Measurements from ENCODE around the gene RTRAF.
A peak's percentile ranks its signal among the peaks of the same experiment; 100 is the strongest.

The RTRAF gene

DNA sequence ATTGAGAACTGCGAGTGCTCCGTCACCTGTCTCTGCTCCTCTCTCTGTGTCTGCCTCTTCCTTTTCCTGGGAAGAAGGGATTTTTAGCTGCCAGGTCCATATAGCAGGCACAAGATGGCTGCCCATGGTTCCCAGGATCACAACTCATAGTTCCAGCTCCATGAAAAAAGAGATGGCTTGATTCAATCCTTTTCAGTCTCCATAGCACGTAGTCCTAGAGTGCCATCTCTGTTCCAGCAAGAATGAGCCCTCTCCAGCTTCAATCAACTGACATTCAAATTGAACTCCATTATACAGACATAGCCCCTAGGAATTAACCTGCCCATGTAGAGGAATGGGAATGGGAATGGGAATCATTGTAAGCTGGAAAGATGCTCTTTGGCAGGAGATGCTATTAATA, 34.7 kb upstream of the RTRAF start:
- TF ChIP-seq, protein P1, sequence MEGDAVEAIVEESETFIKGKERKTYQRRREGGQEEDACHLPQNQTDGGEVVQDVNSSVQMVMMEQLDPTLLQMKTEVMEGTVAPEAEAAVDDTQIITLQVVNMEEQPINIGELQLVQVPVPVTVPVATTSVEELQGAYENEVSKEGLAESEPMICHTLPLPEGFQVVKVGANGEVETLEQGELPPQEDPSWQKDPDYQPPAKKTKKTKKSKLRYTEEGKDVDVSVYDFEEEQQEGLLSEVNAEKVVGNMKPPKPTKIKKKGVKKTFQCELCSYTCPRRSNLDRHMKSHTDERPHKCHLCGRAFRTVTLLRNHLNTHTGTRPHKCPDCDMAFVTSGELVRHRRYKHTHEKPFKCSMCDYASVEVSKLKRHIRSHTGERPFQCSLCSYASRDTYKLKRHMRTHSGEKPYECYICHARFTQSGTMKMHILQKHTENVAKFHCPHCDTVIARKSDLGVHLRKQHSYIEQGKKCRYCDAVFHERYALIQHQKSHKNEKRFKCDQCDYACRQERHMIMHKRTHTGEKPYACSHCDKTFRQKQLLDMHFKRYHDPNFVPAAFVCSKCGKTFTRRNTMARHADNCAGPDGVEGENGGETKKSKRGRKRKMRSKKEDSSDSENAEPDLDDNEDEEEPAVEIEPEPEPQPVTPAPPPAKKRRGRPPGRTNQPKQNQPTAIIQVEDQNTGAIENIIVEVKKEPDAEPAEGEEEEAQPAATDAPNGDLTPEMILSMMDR (IDR thresholded peaks at IDR 0.05; ENCODE audit: low read depth, low read length, missing control alignments) = peak; percentile 23
- DNase-seq (ENCODE audit: low read depth) = no peak
- H3K4me3 ChIP-seq (ENCODE audit: low read depth, low read length) = no peak overlapping the region

DNA sequence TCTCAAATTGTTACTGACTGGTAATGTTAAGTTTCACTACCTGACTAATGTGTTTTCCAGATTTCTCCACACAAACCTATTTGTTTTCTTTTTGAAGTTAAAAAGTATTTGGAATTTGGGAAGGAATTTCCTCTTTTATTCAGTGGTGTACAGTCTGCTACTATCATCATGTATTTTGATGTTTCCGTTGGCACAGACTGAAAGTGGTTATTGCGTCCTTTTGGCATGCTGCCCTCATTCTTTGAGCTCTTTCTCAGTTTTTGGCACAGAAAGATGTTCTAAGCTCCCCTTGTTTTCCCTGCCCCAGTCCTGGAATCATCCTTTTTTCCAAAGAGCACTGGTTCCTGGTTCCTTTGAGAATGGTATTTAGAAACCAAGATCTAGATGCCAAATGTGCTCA, 31.4 kb upstream of the RTRAF start:
- TF ChIP-seq, protein P1 (IDR thresholded peaks at IDR 0.05; ENCODE audit: low read depth, low read length, missing control alignments) = no peak
- H3K4me3 ChIP-seq (ENCODE audit: low read depth, low read length) = no peak overlapping the region
- DNase-seq (ENCODE audit: low read depth) = no peak

DNA sequence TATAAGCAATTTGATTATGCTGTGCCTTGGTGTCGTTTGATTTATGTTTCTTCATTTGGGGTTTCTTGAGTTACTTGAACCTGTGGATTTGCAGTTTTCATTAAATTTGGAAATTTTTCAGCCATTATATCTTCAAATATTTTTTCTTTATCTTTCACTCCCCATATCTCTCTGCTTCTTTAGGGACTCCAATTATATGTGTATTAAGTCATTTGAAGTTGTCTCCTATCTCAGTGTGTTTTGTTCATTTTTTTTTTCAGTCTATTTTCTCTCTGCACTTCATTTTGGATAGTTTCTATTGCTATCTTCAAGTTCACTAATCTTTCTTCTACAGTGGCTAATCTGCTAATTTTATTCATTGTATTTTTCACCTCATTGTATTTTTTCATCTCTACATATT, 29.4 kb upstream of the RTRAF start:
- H3K4me3 ChIP-seq (ENCODE audit: low read depth, low read length) = no peak overlapping the region
- TF ChIP-seq, protein P1 (IDR thresholded peaks at IDR 0.05; ENCODE audit: low read depth, low read length, missing control alignments) = no peak
- DNase-seq (ENCODE audit: low read depth) = no peak

DNA sequence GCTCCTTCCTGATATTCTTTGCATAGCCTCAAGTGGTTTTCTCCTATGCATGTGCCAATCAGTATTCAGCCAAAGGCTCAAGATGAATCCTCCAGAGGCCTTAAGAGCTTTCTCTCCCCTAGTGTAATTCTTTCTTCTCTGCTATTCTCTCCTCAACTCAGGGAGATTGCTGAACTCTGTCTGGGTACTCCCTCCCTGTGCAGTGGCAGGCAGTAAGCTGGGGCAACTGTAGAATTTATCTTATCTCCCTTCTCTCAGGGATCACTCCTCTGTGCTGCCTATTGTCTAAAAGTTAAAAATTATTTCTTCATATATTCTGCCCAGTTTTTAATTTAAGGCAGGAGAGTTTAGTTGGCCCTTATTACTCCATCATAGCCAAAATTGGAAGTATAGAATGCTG, 28.5 kb upstream of the RTRAF start:
- no peak overlapping the region for H3K4me3 ChIP-seq (ENCODE audit: low read depth, low read length)
- TF ChIP-seq, protein P1 (IDR thresholded peaks at IDR 0.05; ENCODE audit: low read depth, low read length, missing control alignments) = no peak

DNA sequence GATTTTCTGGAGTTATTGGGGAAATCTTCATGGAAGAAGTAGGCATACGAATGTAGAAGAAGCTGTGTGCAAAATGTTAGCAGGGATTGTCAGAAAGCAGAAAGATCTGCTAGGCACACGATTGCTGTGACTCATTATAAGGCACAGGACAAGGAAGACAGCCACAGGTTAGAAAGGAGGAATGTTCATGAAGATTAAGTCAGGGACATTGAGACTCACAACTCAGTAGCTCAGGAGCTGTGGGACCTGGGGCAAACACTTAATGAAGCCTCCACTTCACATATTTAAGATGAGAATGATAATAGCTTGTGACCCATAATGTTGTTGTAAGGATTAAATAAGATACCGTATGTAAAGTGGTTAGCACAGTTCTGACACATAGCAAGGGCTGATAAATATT, 26.6 kb upstream of the RTRAF start:
- H3K4me3 ChIP-seq (ENCODE audit: low read depth, low read length) = no peak overlapping the region
- no peak for DNase-seq (ENCODE audit: low read depth)
- TF ChIP-seq, protein P1 (IDR thresholded peaks at IDR 0.05; ENCODE audit: low read depth, low read length, missing control alignments) = no peak

More for the DNA sequence above, 28.5 kb upstream of the RTRAF start:
- no peak for DNase-seq (ENCODE audit: low read depth)

DNA sequence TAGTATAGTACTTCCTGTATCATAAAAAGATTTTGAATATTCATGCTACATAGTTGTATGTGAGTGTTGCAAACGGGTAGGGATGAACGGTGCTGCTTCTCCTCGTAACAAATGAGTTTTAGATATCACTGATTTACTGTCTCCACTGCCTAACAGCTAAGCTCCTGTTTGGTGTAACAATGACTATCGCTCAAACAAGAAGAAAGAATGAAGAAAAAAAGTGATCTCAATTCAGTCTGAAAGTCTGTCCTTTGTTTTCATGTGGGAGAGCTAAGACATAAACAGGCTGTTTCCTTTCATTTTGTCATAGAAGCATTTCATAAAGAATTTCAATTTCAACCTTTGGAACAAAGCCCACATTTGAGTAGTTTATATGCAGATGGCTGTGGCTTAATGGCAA, 26.1 kb upstream of the RTRAF start:
- TF ChIP-seq, protein P1 (IDR thresholded peaks at IDR 0.05; ENCODE audit: low read depth, low read length, missing control alignments) = no peak
- DNase-seq (ENCODE audit: low read depth) = no peak
- no peak overlapping the region for H3K4me3 ChIP-seq (ENCODE audit: low read depth, low read length)

DNA sequence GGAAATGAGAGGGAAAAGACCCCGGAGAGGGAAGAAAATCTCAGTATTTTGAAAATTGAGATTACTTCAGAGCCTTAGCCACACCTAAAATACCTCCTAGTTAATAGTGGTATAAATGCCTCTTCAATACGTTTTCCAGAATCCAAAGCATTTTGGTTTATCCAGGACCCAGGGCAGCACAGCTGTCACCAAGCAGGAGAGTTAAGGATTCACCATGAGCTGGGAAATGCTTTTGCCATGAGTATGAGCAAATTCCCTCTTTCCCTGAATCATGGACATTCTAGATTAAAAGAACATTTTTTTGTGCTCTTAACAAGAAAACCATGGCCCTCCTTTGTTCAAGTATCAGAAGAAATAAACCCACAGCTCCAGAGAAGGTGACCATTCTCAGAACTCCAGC, 21.8 kb upstream of the RTRAF start:
- TF ChIP-seq, protein P1 (IDR thresholded peaks at IDR 0.05; ENCODE audit: low read depth, low read length, missing control alignments) = no peak
- no peak for DNase-seq (ENCODE audit: low read depth)
- no peak overlapping the region for H3K4me3 ChIP-seq (ENCODE audit: low read depth, low read length)
